Colon (tissue), 2 donors: ENCODE data around the gene CHST8.

ENCODE experiments used
- FAIRE-seq: peaks from 2 replicates; lab custom pipeline; 2012; peaks lifted over from hg19 to GRCh38; lab: Jason Lieb, UNC
- donor health status: control.
- donor health status: control.

The CHST8 gene

DNA sequence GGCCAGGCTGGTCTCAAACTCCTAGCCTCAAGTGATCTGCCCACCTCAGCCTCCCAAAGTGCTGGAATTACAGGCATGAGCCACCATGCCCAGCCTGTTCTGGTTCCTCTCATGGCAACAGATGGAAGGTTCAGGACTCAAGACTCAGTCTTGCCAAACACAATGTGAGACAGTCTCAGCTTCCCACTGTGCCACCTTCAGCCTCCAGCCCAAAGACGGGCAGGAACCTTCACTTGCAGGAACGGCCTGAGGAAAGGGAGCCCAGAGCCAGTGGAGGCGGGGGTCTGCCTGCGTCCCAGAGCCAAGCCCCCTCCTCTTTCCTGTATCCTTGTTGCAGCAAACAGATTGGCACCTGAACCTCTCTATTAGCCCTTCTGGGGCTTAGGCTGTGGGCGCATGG, 2.9 kb upstream of the CHST8 start:
- no peak for FAIRE-seq

DNA sequence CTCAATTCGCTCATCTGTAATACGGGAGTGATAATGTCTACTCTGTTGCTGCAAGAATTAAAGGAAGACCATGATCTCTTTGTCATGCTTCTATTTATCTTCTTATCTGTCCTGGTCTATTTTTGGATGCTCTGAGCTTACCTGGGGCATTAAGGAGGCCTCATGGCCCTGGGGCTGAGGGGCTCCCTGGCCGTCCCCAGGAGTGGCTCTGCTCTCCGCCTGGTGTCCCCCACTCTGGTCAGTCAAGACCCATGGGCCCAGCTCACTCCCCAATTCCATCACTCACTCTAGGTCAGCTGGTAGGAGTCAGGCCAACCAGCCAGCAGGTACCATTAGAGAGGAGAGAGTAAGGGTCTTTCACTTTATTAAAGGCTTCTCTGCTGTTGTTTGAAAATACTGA, 1.1 kb upstream of the CHST8 start:
- no peak for FAIRE-seq

DNA sequence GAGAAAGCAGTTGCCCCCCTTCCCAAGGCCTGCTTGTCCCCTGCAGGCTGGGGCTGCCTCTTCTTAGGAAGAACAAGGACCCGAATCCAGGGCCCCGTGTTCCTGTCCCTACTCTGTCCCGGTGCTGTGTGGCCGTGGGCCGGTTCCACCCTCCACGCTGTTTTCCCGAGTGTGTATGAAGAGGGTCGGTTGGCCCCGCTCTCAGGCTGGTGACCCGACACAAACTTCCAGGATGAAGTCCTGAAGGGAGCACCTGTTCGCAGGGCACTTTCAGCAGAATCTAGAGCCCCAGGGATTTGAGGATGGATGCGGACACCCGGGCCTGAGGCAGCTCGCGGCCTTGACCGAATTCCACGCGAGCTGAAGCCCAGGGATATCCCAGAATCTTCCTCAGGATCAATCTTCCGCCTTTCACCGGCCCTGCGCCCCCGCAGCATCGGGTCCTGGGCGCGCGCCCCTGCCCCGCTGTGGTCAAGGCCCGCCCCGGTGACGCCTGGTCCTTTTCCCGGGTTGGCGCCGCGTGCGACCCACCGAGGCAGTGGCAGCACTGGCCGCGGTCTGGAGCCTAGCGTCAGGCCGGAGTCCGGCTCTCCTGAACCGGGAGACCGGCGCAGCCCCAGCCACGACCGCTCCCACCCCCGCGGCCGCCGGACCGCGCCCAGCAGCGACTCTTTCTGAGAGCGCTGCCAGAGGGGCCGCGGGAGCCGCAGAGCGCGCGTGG, 528 bp upstream of the CHST8 start:
- FAIRE-seq = no peak

DNA sequence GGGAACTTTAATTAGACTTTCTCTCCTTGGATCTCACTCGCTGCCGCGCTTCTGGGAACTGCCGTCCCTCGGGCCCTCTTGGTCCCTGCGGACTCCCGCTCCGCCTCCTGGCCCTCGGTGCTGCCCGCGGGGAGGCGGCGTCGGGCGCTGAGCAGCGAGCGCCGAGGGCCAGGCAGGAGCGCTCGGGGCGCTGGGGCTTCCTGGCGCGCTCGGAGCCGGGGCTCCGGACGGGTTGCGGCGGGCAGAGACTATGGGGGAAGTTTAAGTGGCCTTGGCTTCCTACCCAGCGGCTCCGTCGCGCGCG, 704 bp downstream of the CHST8 start:
- FAIRE-seq = no peak

DNA sequence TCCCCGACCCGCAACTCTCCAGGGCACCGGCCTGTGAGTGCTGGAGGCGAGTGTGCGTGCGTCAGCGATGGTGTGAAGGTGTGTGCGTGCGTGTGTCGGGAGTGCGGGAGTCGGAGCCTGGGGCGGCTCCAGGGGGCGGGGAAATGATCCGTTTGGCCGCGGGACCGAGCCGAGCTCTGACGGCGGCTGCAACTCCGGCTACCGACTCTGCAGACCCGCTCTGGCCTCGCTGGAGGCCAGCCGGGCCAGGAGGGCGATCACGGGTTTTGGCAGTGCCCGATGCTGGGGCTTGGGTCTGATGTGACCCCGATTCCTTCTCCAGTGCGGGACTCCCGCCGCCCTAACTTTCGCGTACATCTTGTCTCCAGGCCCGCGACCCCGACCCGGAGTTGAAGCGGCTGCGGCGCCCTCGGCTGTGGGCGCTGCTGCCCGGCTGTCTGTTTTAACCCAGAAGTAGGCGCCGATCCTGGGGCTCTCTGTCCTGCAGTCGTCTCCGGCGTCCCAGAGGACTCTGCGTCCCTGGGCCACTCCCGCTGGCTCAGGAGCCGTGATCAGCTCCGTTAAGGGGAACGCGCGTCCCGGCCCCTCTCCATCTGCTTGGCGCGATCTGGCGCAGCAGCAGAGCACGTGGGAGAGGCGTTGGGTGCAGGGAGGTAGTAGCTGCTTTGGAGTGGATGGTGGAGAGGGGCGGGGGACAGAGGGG, 1.2 kb downstream of the CHST8 start:
- no peak for FAIRE-seq

DNA sequence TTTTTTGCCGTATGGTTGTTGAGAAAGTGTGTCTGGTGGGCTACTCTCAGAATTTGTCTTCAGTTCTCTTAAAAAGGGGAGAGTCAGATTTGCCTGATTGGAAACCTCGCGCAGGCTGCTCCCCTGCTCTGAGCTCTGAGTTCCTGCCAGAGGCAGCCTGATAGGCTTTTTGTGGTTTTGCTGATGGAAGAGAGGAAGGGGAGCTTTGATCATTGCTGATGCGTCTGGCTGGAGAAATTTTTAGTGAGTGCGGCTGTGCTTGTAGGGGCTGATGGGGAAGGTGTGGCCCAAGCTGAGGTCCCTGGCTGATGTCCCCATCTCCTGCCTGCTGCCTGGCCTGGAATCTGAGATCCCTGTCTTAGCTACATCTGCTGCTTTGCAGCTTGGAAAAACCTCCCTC, 2.8 kb downstream of the CHST8 start:
- no peak for FAIRE-seq

DNA sequence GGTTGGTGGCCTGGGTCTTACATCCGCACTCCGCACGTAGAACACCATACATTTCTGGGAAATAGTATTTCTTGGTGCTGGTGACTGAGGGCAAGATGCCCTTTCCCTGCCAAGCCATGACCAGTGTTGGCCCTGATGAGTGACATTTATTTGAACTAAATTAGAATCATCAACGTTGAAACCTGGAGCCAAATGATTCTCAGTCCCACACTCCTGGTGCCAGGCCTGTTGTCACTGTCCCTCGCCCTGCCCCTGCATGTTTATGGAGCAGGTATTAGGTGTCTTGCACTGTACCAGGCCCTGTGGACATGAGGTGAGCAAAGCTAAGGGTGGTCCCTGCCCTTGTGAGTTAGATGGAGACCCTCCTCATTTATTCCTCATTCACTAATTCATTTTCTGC, 5.8 kb downstream of the CHST8 start:
- no peak for FAIRE-seq

DNA sequence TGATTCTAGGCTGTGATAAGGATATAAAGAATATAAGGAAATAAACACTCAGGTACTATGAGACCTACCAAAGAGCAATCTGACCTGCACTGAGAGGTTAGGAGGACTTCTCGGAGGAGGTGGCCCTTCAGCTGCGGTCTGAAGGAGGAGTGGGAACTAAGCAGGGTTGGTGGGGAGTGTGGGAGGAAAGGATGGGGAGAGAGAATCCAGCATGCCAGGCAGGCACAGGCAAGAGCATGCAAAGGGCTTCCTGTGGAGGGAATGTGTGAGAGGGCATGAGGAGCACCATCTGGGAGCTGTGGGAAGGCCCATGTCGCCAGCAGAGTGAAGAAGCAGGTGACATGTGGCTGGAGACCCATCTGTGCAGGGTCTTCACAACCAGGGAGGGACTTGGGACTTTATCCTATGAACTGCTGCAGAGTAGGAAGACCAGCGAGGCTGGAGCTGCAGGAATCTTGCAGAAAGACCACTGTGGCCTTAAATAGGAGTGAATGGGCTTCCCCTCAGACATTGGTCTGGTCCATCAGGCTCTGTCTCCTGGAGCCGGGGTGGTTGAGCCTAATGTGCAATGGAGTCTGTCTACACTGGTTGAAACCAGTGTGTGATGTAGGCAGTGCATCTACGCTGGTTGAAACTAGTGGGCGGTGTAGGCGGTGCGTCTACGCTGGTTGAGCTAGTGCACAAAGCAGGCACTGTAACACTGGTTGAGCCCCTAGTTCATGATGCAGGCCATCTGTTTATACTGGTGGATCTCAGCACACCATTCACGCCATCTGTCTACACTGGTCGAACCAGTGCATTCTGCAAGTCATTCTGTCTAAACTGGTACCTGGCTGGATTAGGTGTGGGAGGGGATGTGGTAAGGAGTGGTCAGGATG, 6.4 kb downstream of the CHST8 start:
- FAIRE-seq = no peak

DNA sequence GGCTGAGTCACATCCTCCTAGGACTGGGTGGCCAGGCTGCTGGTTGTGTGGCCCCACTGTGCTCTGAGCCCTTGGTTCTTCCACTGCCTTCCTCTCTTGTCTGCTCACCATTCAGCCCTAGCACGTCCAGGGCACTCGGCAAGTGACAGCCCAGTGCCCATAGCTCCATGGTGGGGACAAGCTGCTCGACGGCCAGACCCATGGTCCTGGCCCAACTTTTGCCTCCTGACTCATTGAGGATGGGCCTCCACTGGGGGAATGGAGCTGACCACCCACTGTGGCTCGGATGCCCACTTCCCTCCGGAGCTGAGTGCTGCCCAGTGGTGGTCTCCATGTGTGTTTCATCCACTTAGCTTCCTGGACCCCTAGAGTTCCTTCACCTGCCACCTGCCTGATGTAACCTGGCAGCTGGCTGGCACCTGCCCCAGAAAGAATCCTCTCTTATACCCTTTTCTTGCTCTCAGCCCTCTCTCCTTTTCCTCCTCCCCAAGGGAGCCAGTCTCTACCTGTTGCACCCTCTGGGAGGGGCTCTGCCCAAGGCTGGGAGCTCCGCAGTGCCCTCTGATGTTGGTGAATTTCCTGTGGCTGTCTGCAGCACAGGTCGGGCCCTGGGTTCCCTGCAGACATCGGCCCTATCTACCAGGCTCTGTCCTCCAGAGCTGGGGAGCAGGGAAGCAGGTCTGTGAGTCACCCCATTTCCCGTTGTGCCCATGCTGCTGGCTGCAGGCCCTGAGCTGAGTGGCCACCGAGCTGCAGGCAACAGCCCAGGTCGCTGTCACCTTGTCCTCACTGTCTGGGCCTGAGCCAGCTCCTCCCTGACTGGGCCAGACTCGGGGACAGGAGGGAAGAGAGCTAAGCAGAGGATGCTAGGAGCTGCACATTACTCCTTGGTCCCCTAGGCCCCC, 7.4 kb downstream of the CHST8 start:
- FAIRE-seq = no peak

DNA sequence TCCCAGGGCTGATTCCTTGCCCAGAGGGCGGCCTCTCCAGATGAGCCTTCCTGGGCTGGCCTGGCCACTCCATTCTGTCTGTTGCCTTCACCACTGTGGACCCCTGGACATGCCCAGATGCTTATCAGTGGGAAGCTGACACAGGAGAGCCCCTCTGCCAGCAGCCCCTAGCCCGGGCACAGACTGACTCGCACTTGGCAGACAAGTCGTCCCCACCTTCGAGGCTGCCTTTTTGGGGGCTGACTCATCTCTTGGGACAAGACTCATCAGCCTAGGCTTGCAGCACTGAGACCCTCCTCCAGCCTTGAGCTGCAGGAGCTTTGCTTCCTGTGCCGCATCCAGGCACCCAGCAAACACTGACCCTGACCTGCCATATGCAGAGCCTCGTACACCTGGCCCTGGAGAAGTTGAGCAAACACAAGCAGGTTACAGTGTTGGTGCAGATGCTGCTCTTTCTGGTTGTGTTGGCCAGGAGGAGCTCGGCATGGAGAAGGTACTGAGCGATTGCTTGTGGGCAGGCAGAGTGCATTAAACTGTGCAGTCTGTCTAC, 8.1 kb downstream of the CHST8 start:
- FAIRE-seq = no peak

DNA sequence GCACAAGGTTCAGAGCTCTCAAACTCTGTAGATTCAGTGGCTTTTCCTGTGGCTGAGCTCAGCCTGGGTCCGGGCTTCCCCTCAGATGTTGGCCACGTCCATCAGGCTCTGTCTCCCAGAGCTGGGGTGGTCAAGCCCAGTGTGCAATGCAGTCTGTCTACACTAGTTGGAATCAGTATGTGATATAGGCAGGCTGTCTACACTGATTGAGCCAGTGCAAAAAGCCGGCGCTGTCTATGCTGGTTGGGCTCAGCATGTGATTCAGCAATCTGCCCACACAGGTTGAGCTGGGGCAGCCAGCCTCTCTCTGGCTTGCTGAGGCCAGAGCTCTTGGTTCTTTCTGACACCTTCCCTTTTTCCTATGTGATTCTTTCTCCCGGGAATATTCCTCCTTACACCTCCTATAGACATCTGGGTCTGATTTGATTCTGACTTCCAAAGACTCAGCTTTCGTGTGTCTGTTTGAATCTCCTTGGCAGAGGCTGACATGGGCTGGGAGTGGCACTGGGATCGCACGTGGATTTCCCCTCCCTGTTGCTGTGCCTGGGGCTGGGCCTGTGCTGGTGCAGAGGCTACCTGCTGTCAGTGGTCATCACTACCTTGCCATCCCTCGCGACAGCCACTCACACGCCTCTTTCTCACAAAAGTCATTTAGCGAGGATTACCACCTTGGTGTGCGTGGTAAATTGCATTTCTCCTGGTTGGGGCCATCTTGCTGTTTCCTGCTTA, 9.3 kb downstream of the CHST8 start:
- no peak for FAIRE-seq

DNA sequence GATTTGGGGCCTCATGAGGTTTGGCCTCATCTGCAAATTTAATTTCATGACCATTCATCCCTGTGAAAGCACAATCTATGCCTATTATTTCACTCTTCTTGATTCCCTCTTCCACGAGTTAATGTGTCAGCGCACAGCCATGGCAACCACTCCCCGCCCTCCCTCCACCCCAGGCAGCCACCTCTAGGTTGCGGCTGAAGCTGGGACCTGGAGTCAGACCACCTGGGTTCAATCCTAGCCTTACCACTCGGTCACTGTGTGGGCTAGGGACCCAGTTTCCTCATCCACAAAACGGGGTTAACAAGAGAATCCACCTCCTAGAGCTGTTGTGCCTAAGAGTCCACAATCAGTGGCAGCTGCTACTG, 9.8 kb downstream of the CHST8 start:
- FAIRE-seq = no peak

DNA sequence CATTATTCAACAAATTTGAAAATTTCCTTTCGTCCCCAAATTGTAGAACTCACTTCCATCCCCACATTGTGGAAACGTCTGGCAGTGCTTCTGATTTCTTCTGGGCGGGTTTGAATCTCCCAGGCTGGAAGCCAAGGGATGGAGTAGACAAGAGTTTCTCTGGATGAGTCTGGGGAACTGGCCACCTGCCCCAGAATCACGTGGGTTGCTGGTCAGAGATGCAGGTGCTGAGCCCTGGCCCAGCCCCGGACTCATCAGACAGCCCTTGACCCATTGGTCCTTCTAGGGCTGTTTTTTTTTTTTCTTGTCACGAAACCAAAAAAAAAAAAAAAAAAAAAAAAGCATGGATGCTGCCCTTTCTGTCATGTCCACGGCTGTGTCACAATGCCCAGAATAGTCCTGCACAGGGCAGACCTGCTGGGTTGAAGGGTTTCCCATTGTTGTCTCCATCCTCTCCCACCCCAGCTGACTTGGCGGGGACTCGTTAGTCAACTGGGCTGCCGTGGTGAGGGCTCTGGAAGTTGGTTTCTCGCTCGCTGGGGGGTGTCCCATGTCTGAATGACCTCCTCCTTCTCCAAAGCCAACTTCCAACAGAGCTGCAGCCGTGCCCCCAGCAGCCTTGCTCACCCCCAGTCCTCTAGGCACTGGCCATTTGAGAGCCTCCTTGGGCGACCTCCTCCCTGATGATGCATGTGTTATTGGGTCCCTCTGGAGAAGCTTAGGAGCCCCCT, 12.8 kb downstream of the CHST8 start:
- no peak for FAIRE-seq

DNA sequence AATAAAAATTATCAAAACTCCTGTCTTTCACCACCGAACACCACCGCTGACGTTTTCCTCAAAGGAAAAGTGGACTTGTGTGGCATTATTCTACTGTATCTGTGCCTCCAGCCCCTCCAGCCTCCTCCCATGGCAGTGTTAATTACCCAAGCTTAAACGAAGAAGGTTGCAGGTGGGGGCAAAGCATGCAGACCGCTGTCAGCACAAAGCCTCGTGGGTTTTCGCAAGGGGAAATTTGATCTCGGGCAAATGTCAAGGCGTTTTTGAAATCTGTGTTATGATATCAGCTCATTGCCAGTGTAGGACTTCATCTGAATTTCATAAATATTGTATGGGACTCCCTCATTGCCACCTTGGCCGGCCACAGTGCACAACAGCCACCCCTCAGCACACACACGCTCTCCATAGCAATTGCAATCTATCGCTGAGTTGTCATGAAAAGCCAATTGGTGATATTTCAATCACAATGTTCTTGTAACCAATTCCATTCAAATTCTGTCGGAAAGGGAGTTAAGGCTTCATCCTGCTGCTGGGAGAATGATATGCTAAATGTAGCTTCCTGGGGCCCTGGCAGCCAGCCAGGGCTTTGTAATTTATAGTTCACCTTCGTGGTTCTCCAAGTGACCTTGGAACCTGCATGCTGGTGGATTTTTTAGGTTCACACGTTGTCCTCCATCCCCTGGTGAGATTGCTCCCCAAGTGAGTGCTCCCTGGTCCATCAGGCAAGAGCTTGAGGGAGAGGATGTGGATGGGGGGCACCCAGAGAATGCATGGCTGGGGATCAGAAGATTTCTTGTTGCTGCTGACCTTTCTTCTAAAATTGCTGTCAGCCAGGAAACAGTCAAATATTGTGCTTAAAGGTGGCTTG, 16.6 kb downstream of the CHST8 start:
- no peak for FAIRE-seq

DNA sequence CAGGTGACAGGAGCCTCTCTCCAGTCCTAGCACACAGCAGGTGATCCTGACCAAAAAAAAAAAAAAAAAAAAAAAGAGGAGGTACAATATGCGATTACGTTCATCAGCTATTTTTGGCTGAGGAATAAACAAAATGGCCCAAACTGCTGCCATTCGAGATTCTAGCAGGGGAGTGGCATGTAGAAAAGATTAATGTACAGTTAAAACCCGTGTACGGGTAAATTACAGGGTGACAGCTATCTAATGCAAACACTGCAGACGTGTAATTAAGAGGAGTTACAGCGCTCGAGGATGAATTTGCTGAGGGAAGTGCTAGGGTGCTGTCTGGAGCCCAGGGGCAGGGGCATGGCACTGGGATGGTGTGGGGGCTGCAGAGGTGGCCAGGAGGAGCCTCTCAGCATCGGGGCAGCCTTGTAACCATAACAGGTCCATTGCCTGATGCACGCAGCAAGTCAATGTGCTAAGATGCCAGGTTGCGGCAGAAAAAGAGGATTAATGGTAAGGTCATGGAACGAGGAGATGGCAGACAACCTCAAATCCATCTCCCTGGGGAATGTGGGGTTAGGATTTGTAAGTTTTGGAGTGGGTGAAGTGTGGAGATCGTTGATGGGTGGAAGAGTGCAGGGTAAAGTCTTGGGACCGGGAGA, 17.4 kb downstream of the CHST8 start:
- no peak for FAIRE-seq

DNA sequence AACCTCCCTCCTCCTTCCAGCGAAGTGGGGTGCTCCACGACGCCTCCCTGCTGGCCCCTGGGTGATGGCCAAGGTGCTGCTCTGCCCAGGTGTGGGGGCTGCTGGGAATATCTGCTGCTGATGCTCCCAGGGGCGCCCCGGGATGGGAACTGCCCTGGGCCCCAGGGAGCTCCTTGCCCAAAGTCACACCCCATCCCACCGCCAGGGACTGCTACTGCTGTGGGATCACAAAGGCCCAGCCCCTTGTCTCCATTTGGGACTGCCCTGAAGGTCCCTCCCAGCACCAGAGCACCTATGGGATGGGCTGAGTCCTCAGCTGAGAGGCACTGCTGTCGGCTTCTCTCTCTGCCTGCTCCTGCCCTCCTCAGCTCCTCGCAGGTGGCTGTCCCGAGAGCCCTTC, 19.0 kb downstream of the CHST8 start:
- FAIRE-seq = no peak

DNA sequence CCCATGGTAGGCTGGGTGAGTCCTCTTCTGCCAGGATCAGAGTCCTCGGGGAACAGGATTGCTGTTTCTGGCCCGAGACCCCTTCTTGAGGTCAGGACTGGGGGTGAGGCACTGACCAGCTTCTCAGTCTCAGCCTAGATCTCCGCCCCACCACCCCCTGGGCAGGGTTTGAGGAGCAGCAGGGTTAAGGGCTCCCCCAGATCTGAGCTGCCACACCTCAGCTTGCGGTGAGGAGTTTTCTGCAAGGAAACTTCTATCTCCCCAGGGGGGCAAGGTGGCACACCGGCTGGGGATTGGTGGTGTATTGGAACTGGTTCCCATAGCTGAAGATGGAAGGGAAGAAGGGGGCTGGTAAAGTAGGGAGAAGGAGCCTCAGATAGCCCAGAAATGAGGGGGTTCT, 19.5 kb downstream of the CHST8 start:
- no peak for FAIRE-seq

DNA sequence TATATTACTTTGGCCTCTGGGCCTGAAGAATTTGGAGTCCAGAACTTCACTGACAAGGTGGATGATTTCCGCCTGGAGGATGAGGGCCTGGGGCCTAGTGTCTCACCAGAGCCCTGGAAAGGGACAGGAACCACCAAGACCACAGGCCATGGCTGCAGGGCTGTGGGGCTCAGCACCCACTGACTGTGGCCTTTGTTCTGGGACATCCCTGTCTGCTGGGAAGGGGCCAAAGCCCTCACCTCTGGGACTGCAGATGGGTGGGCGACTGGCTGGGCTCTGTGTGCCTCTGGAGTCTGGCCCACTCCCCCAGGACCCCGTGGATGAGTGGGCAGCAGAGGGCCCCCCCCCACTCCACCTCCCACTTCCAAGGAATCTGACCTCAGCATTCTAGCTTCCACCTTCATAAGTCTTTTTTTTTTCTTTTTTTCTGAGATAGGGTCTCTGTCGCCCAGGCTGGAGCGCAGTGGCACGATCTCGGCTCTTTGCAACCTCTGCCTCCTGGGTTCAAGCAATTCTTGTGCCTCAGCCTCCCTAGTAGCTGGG, 20.3 kb downstream of the CHST8 start:
- no peak for FAIRE-seq
